Measurements from ENCODE around the gene SLC1A6.
"Not testable (repeated sequence)": the region's sequence is repeated elsewhere in the genome, so short reads cannot be mapped to it uniquely, and the experiment has no call there.

Gene SLC1A6

GRCh38 chr19:14979476-14980255 is at the start of gene SLC1A6:
Gene SLC1A6 (minus strand): TSS chr19:14979864. CDS start chr19:14972910, 6,954 bp downstream.
- no peak for DNase-seq (ENCODE audit: low read depth in 2 of 2)

GRCh38 chr19:15028490-15028889 is 48.8 kb upstream of the SLC1A6 start:
- no peak for DNase-seq (ENCODE audit: low read depth in 2 of 2)

- DNase-seq (ENCODE audit: low read depth in 2 of 2), result no peak
Observed at GRCh38 chr19:15025217-15025616, 45.6 kb upstream of the SLC1A6 start.

DNA sequence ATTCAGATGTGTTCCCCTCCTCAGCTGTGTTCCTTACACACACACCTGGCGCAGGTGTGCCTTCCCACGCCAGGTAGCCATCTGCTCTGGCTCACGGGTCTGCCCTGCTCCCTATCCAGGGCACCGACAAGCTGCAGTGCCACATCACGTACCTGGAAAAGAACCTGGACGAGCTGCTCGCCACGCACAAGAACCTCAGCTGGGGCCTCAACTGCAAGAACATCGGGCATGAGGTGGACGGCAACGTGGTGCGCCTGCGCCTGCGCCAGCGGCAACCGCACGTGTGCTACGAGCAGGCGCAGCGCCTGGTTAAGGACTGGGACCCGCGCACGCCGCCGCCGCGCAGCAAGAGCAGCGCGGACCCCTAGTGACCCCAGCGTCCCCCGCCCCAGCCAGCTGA is 43.1 kb upstream of the SLC1A6 start:
- DNase-seq (ENCODE audit: low read depth in 2 of 2), result no peak

DNA sequence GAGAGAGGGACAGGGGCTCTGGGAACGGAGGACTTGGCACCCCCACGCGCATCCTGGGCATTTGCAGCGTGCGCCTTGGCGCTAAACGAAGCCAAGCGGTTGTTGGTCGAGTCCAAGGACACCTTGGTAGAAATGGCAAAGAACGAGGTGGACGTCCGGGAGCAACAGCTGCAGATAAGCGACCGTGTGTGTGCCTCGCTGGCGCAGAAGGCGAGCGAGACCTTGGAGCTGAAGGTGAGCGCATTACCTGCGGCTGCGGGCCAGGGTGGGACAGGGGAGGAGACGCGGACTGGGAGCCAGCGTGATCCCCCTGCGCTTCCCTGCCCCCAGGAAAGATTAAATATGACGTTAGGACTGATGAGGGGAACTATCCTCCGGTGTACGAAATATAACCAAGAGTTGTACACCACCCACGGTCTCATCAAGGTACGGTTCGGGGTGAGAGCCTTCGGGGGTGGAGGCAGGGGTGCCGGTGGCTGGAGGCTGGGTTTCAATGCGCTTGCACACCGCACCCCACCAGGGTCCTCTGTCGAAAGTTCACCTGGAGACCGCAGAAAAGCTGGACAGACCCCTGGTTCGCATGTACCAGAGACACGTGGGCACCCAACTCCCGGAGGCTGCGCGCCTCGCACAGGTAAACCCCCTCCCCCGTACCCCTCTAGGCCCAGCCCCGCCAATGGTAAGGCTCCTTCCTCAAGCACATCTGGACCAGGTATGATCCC is 41.8 kb upstream of the SLC1A6 start:
- no peak for DNase-seq (ENCODE audit: low read depth in 2 of 2)

DNA sequence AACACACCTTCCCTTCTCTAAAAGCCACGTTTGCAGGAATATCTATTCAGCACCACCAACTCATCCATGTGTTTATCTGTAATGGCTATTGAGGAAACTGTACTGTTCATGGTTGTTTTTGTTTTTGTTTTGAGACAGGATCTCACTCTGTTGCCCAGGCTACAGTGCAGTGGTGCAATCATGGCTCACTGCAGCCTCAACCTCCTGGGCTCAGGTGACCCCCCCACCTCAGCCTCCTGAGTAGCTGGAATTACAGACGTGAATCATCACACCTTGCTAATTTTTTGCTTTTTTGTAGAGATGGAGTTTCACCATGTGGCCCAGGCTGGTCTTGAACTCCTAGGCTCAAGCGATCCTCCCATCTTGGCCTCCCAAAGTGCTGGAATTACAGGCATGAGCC is 39.2 kb upstream of the SLC1A6 start:
- not testable (repeated sequence) for DNase-seq (ENCODE audit: low read depth in 2 of 2)

- no peak for DNase-seq (ENCODE audit: low read depth in 2 of 2)
Observed at GRCh38 chr19:15015946-15016542, 36.4 kb upstream of the SLC1A6 start.

DNA sequence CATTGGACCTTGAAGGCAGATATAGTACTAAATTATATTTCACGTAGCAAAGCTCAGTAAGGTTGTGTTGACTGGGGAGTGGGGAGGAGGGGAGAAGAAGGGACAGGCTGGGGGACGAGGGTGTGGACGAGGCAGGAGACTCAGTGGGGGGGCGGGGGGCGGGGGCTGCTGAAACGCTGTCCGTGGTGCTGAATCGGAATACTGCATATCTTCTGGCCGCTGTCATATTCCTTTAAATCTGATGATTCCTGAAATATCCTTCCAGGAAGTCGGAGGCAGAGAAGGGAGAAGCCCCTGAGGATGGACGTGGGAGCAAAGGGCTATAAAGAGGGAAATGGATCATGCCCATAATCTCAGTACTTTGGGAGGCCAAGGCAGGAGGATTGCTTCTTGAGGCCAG is 34.9 kb upstream of the SLC1A6 start:
- DNase-seq (ENCODE audit: low read depth in 2 of 2), result no peak

GRCh38 chr19:15010501-15011300 is 31.0 kb upstream of the SLC1A6 start:
- DNase-seq (ENCODE audit: low read depth in 2 of 2), result no peak

DNA sequence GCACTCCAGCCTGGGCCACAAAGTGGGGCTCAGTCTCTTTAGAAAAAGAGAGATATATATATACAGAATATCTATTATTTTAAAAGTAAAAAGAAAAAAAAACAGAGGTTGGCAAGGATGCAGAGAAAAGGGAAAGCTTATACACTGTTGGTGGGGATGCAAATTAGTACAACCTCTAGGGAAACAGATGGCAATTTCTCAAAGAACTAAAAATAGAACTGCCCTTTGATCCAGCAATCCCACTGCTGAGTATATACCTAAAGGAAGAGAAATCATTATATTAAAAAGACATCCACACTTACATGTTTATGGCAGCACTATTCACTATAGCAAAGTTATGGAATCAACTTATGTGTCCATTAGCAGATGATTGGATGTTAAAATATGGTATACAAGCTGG is 28.6 kb upstream of the SLC1A6 start:
- DNase-seq (ENCODE audit: low read depth in 2 of 2), result no peak

DNA sequence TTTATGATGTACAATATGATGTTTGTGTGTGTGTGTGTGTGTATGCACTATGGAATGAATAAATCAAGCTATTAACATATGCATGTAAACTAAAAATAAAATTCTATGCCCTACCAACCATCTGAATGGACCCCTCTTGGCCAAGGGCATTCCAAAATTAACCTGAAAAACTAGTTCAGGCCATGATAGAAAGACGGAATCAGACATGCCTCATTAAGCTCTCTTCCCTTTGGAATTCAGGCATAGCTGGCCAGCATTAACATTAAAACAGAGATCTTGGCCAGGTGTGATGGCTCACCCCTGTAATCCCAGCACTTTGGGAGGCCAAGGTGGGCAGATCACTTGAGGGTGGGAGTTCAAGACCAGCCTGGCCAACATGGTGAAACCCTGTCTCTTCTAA is 18.3 kb upstream of the SLC1A6 start:
- no peak for DNase-seq (ENCODE audit: low read depth in 2 of 2)

DNA sequence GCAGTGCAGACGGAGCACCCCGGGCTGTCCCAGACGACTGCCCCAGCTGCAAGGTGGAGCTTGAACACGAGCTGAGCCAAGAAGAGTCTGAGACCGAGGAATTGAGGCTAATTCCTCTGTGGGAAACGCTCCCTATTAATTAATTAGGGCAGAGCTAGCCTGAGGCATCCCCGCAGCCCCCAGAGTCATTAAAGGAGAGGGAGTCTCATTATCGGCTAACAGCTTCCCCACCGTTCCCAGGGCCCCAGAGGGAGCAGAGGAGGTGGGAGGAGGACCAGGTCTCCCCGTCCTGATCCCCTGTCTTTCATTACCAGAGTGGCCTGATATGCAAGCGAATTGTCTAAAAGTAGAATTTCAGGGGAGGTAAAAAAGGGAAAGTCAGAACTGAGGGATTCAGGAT is 13.1 kb upstream of the SLC1A6 start:
- DNase-seq (ENCODE audit: low read depth in 2 of 2), result no peak

- no peak for DNase-seq (ENCODE audit: low read depth in 2 of 2)
Observed at GRCh38 chr19:14985133-14985532, 5.5 kb upstream of the SLC1A6 start.

- DNase-seq (ENCODE audit: low read depth in 2 of 2), result no peak
Observed at GRCh38 chr19:14978161-14978776, 1.4 kb downstream of the SLC1A6 start.

DNA sequence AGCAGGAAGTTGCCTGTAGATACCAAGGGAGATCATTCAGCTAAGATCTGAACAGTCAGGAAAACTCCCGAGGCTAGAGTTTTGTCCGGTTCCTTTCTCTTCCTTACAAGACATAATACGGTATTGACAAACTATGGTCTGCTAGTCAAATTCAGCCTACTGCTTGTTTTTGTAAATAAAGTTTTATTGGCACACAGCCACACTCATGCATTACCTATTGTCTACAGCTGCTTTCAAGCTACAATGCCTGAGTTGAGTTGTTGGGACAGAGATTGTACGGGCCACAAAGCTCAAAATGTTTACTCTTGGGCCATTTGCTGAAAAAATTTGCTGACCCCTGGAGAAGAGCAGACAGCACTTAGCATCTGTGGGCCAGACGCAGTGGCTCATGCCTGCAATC is 2.5 kb downstream of the SLC1A6 start:
- DNase-seq (ENCODE audit: low read depth in 2 of 2), result no peak

- no peak for DNase-seq (ENCODE audit: low read depth in 2 of 2)
Observed at GRCh38 chr19:14974488-14974887, 5.2 kb downstream of the SLC1A6 start.

GRCh38 chr19:14972676-14973075 is 7.0 kb downstream of the SLC1A6 start:
- DNase-seq (ENCODE audit: low read depth in 2 of 2), result no peak

- no peak for DNase-seq (ENCODE audit: low read depth in 2 of 2)
Observed at GRCh38 chr19:14971474-14971873, 8.2 kb downstream of the SLC1A6 start.

DNA sequence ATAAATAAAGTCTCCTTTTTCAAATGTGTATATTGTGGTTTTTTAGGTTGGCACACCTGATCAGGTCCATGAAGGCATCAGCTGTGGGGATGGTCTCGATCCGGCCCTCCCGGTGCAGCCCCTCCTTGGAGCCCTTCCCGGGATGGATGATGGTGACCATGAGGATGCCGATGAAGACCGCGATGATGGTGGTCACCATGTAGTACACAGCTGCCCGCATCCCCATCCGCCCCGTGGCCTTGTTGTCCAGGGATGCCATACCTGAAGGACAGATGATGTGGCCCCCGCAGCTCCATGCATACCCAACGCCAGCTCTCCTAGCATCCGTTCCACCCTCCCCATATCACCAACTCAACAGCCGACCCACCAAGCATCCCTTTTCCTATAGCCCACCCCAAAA is 11.4 kb downstream of the SLC1A6 start:
- DNase-seq (ENCODE audit: low read depth in 2 of 2), result no peak

DNA sequence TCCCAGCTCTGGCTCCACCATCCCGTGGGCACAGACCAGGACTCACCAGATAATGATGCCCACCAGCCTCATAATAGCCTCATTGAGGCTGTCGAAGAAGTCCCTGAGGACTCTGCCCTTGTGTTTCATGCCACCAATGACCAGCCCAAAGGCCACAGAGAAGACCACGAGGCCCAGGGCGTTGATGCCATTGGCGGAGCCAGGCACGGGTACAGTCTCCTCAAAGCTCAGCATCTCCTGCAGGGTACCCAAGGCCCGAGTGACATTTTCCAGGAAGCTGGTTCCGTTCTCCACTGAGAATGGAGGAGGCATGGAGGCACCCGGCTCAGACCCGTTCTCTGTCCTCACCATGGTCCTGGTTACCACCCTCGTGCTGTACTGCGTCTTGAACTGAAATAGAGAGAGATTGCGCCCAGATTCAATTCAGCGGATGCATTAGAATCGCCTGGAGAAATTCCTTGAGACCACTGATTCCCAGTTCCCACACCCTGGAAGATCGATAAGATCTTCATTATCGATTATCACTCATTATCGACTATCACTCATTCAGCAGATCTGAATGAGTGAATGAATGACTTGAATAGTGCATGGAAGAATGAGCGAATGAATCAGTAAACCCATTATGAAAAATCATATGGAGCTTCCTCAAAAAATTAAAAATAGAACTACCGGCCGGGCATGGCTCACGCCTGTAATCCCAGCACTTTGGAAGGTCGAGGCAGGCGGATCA is 17.5 kb downstream of the SLC1A6 start:
- no peak for DNase-seq (ENCODE audit: low read depth in 2 of 2)

DNA sequence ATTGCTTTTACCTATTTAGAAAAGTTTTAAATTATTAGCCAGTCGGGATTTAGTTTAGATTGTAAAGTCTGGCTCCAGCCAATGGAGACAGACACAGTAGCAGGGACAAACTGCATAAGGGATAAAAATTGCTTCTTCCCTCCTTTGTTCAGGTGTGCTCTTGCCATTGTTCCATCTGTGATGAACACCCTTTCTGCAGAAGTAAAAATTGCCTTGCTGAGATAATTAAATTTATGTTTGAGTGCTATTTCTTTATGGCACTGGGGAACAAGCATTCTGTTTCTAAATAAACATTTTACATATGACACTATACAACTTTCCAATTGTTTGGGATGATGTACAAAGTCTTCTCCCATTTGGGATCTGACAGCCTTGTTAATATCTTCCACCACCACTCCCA is 20.4 kb downstream of the SLC1A6 start:
- no peak for DNase-seq (ENCODE audit: low read depth in 2 of 2)
